ENCODE results near the gene GRIN3B.

GRIN3B gene

DNA sequence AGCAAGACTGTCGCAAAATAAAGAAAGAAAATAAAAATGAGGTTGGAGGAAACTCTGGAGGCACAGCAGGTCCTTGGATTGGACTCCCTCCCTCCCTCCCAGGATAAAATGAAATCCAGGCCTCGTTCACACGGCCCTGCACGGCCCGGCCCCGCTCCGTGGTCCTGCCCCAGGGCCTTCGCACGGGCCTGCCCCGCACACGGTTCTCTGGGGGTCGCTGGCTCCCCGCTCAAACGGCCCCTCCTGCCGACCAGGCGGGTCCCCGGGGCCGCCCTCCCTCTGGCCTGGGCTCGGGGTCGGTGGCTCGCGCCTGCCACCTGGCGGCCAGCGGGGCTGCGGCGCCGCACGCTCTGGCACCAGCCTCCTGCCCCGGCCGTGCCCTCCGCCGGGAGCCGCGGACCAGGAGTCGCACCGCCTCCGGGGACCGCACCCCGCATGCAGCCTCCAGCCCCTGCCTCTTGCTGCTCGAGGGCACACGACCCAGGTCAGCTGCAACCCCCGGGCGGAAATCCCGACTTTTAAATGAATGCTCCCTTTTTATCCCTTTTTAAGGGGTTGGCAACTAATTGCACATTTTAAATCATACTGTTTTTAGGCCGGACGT, 17.6 kb upstream of the GRIN3B start:
- DNase-seq (ENCODE audit: insufficient read length): peak; percentile 99
- TF ChIP-seq POLR2AphosphoS5 (IDR thresholded peaks at IDR 0.05; ENCODE audit: low read depth, low read length) (no peak), TAF1 (IDR thresholded peaks at IDR 0.05; ENCODE audit: borderline replicate concordance, low read depth, low read length) (no peak), POLR2A (IDR thresholded peaks at IDR 0.05; ENCODE audit: low read depth, low read length) (no peak)
- peak; percentile 86 for FAIRE-seq

DNA sequence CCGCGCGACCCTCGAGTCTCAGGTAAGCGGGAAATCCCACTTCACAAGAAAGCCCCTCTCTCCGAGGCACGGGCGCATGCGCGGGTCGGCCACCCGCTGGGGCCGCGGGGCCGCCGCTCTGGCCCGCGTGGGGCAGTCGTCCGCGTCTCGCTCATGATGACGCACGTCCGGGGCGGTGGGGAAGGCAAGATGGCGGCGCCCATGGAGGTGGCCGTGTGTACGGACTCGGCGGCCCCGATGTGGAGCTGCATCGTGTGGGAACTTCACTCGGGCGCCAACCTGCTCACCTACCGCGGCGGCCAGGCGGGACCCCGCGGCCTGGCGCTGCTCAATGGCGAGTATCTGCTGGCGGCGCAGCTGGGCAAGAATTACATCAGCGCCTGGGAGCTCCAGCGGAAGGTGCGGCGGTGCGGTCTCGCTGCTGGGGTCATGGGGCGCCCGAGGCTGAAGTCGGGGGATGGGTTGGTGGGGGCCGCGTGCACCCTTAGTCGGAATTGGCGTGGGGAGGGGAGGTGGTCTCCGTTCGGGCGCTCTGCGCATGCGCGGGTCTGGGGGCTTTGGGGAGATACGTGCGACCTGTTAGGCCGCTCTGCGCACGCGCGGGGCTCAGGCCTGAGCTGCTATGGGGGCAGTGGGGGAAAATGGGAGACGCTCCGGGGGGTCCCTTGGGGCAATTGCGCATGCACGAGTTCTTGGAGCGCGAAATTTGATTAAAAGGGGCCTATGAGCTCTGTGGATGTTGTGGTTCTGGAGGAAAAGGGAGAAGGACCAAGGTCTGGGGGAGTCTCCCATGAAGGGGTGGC, 15.9 kb upstream of the GRIN3B start, which contains the start of gene WDR18:
Gene WDR18 (plus strand): TSS at position 181 of the 803 bp plus-strand sequence. CDS start 9 bp downstream, at position 190.
- FAIRE-seq (peak; percentile 98), DNase-seq (ENCODE audit: insufficient read length) (peak; percentile 100)
- TF ChIP-seq POLR2A (IDR thresholded peaks at IDR 0.05; ENCODE audit: low read depth, low read length) (peak; percentile 66; the same call in 1 of the 2 replicates), POLR2AphosphoS5 (IDR thresholded peaks at IDR 0.05; ENCODE audit: low read depth, low read length) (0 out of 2 replicates have a peak, but pooled peaks have one; percentile 43), TAF1 (IDR thresholded peaks at IDR 0.05; ENCODE audit: borderline replicate concordance, low read depth, low read length) (peak; percentile 33; the same call in 1 of the 2 replicates)

DNA sequence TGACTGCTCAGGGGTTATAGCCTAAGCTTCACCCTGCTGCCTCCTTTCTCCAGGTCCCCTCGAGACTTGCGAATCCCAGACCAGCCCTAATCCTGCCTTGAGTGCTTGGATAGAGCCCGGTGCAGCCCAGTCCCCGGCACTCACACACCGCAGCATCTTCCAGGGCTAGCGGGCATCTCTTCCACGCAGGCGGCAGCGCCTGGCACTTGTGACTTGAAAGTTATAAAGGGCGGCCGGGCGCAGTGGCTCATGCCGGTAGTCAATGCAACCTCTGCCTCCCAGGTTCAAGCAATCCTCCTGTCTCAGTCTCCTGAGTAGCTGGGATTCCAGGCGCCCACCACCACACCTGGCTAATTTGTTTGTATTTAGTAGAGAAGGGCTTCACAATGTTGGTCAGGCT, 14.1 kb upstream of the GRIN3B start:
- FAIRE-seq (no peak), DNase-seq (ENCODE audit: insufficient read length) (no peak)
- no peak for TF ChIP-seq POLR2AphosphoS5 (IDR thresholded peaks at IDR 0.05; ENCODE audit: low read depth, low read length)
- no peak for TF ChIP-seq TAF1 (IDR thresholded peaks at IDR 0.05; ENCODE audit: borderline replicate concordance, low read depth, low read length)
- no peak for TF ChIP-seq POLR2A (IDR thresholded peaks at IDR 0.05; ENCODE audit: low read depth, low read length)

DNA sequence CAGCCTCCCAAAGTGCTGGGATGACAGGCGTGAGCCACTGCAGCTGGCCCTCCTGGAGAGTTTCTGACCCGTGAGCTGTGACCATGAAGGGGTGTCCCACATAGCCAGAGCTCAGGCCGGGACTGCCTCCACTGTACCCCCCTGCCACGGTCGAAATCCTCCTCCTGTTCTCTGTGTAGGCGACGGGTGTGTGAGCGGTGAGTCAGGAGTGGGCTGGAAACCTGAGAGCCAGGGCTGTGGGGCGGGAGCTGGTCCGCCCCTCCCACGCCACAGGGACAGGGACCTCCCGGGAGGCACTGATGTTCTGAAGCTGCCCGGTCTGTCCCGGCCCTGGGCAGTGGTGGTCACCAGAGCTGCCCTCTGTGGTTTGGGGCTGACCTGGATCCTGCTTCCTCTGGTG, 12.1 kb upstream of the GRIN3B start:
- no peak for DNase-seq (ENCODE audit: insufficient read length)
- no peak for FAIRE-seq
- no peak for TF ChIP-seq POLR2A (IDR thresholded peaks at IDR 0.05; ENCODE audit: low read depth, low read length)
- no peak for TF ChIP-seq POLR2AphosphoS5 (IDR thresholded peaks at IDR 0.05; ENCODE audit: low read depth, low read length)
- no peak for TF ChIP-seq TAF1 (IDR thresholded peaks at IDR 0.05; ENCODE audit: borderline replicate concordance, low read depth, low read length)

DNA sequence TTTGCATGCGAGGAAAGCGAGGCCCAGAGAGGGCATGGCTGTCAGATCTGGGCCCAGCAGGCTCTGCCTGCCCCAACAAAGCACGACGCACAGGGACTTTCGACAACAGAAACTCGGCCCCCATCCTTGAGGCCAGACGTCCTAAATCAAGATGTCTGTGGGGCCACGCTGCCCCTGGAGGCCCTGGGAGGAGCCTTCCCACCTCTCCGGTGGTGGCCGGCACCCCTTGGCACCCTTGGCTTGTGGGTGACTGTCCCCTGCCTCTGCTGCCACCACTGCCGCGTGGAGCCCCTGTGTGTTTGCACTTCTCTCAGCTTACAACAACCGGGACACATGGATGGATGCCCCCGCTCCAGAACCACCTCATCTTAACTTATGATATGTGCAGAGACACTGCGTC, 11.7 kb upstream of the GRIN3B start:
- TF ChIP-seq POLR2A (IDR thresholded peaks at IDR 0.05; ENCODE audit: low read depth, low read length) (no peak), POLR2AphosphoS5 (IDR thresholded peaks at IDR 0.05; ENCODE audit: low read depth, low read length) (no peak), TAF1 (IDR thresholded peaks at IDR 0.05; ENCODE audit: borderline replicate concordance, low read depth, low read length) (no peak)
- no peak for FAIRE-seq
- DNase-seq (ENCODE audit: insufficient read length): no peak

DNA sequence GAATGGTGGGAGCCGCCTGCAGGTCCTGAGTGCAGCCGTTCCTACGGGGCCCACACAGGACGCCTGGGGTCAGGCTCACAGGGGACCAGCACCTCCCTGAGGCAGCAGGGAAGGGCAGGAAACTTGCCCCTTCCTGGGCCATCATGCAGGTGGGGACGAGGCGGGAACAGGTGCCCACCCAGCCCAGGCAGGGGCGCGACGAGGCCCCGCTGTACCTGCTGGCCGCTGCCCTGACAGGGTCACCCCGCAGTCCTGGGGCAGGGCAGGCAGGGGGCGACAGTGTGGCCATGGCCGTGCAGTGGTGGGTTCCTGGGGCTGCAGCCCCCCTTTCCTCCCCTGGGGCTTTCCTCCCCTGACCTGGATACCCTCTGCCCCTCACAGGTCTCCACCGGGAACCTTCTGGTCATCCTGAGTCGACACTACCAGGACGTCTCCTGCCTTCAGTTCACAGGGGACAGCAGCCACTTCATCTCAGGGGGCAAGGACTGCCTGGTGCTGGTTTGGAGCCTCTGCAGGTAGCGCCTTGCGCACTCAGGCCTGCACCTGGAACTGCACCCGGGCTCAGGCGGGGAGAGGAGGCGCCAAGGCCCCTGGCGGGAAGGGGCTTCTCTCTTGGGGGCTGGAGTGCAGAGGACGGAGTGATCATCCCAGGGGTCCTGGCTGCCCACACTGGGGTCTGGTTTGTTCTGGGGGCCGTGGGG, 10.7 kb upstream of the GRIN3B start:
- TF ChIP-seq POLR2AphosphoS5 (IDR thresholded peaks at IDR 0.05; ENCODE audit: low read depth, low read length) (no peak), TAF1 (IDR thresholded peaks at IDR 0.05; ENCODE audit: borderline replicate concordance, low read depth, low read length) (no peak), POLR2A (IDR thresholded peaks at IDR 0.05; ENCODE audit: low read depth, low read length) (no peak)
- DNase-seq (ENCODE audit: insufficient read length): no peak
- no peak for FAIRE-seq

DNA sequence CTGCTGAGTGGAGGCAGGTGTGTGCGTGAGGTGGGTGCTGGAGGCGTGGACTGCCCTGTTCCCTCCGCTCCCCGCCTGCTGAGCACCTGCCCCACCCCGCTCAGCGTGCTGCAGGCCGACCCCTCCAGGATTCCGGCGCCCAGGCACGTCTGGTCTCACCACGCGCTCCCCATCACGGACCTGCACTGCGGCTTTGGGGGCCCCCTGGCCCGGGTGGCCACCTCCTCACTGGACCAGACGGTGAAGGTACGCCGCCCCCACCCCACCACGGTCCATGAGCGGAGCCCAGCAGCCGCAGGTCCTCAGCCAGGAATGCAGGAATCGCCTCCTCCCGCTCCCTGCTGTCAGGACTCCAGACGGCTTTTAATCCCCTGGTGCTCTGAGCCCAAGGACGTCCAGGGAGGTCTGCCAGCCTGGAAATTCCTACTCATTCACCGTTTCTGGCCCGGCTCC, 10.1 kb upstream of the GRIN3B start:
- FAIRE-seq (no peak), DNase-seq (ENCODE audit: insufficient read length) (no peak)
- TF ChIP-seq TAF1 (IDR thresholded peaks at IDR 0.05; ENCODE audit: borderline replicate concordance, low read depth, low read length) (no peak), POLR2A (IDR thresholded peaks at IDR 0.05; ENCODE audit: low read depth, low read length) (no peak), POLR2AphosphoS5 (IDR thresholded peaks at IDR 0.05; ENCODE audit: low read depth, low read length) (no peak)

DNA sequence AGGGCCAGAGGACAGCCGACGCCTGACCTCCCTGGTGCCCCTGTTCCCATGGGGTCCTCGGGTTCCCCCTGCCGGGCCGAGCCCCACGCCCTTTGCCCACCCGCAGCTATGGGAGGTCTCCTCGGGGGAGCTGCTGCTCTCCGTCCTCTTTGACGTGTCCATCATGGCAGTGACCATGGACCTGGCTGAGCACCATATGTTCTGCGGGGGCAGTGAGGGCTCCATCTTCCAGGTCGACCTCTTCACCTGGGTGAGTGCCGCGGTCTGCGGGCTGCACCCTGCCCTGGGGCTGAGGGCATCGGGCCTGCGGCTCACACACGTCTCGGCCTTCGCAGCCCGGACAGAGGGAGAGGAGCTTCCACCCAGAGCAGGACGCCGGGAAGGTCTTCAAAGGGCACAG, 9.5 kb upstream of the GRIN3B start:
- FAIRE-seq (no peak), DNase-seq (ENCODE audit: insufficient read length) (no peak)
- TF ChIP-seq POLR2A (IDR thresholded peaks at IDR 0.05; ENCODE audit: low read depth, low read length) (no peak), TAF1 (IDR thresholded peaks at IDR 0.05; ENCODE audit: borderline replicate concordance, low read depth, low read length) (no peak), POLR2AphosphoS5 (IDR thresholded peaks at IDR 0.05; ENCODE audit: low read depth, low read length) (no peak)

DNA sequence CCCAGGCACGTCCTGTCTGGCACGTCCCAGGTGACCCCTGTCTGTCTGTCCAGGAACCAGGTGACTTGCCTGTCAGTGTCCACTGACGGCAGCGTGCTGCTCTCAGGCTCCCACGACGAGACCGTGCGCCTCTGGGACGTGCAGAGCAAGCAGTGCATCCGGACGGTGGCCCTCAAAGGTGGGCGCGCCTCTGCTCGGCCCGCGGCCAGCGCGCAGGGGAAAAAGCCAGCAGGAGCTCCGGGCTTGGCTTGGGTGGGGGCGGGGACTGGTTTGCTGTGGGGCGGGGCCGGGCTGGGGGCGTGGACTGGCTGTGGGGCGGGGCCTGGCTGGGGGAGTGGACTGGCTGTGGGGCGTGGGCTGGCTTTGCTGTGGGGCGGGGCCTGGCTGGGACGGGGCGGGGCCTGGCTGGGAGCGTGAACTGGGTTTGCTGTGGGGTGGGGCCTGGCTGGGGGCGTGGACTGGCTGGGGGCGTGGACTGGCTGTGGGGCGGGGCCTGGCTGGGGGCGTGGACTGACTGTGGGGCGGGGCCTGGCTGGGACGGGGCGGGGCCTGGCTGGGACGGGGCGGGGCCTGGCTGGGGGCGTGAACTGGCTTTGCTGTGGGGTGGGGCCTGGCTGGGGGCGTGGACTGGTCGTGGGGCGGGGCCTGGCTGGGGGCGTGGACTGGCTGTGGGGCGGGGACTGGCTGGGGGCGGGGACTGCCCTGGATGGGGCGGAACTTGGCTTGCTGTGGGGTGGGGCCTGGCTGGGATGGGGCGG, 8.9 kb upstream of the GRIN3B start:
- no peak for DNase-seq (ENCODE audit: insufficient read length)
- FAIRE-seq: peak; percentile 51
- TF ChIP-seq POLR2A (IDR thresholded peaks at IDR 0.05; ENCODE audit: low read depth, low read length) (no peak), TAF1 (IDR thresholded peaks at IDR 0.05; ENCODE audit: borderline replicate concordance, low read depth, low read length) (no peak), POLR2AphosphoS5 (IDR thresholded peaks at IDR 0.05; ENCODE audit: low read depth, low read length) (no peak)

DNA sequence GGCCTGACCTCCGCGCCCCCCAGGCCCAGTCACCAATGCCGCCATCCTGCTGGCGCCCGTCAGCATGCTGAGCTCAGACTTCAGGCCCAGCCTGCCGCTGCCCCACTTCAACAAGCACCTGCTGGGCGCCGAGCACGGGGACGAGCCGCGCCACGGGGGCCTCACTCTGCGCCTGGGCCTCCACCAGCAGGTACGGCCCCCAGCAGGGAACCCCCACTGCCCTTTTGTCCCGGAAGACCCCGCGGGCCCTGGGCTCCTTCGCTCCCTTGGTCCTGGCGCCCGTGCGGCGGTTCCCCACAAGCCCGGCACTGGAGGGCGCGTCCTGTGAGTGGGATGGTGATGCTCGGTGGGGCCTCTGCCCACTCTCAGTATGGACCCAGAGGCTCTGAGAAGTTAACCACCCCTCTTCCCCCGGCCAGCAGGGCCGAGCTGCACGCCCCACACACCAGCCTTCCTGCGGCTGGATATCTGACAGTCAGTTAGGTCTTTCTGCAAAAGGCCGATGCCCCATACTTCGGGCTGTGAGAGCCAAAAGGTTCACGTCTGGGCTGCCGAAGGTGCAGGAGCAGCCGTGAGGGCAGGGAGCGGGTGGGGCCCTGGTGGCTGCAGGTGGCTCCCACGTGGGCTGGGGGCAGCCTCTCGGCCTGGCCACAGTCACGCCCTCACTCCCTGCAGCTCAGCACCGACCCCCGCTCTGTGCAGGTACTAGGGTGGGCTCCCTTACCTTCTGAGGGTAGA, 8.1 kb upstream of the GRIN3B start:
- no peak for TF ChIP-seq POLR2AphosphoS5 (IDR thresholded peaks at IDR 0.05; ENCODE audit: low read depth, low read length)
- no peak for TF ChIP-seq POLR2A (IDR thresholded peaks at IDR 0.05; ENCODE audit: low read depth, low read length)
- TF ChIP-seq TAF1 (IDR thresholded peaks at IDR 0.05; ENCODE audit: borderline replicate concordance, low read depth, low read length): no peak
- FAIRE-seq: no peak

More for the DNA sequence above, 8.1 kb upstream of the GRIN3B start:
- no peak for DNase-seq (ENCODE audit: insufficient read length)

All from GM12892 (cell line).